NK-92 treated with Interleukin-12 subunit alpha and Interleukin-12 subunit beta, amount 100 ng/mL, for 24 hours (cell line): ENCODE results near the gene HYLS1.
A peak's percentile ranks its signal among the peaks of the same experiment; 100 is the strongest.
"Not testable (repeated sequence)": the region's sequence is repeated elsewhere in the genome, so short reads cannot be mapped to it uniquely, and the experiment has no call there.

Experiments used
- DNase-seq: peaks from one replicate; lab custom pipeline; 2025; lab: John Stamatoyannopoulos, UW

HYLS1 gene

GRCh38 chr11:125887373-125888324, at the start of gene HYLS1:
Gene HYLS1, plus strand, starts transcription at chr11:125887668. Its CDS starts 11,701 bp downstream, at chr11:125899369.
- DNase-seq: peak; percentile 5

- no peak for DNase-seq
These were observed 45.0 kb upstream of the HYLS1 start for GRCh38 chr11:125842321-125842948.

- DNase-seq: no peak
These were observed 41.3 kb upstream of the HYLS1 start for GRCh38 chr11:125846188-125846587.

- DNase-seq: not testable (repeated sequence)
These were observed 29.8 kb upstream of the HYLS1 start for GRCh38 chr11:125857670-125858069.

GRCh38 chr11:125862786-125863185, 24.7 kb upstream of the HYLS1 start:
- not testable (repeated sequence) for DNase-seq

GRCh38 chr11:125865354-125865753, 22.1 kb upstream of the HYLS1 start:
- not testable (repeated sequence) for DNase-seq

- no peak for DNase-seq
These were observed 17.9 kb upstream of the HYLS1 start for GRCh38 chr11:125869521-125869920.

- DNase-seq: peak; percentile 11
These were observed 15.9 kb upstream of the HYLS1 start for GRCh38 chr11:125871391-125872137.

- DNase-seq: no peak
These were observed 15.4 kb upstream of the HYLS1 start for GRCh38 chr11:125872138-125872491.

GRCh38 chr11:125873881-125874555, 13.4 kb upstream of the HYLS1 start:
- DNase-seq: no peak

- peak; percentile 8 for DNase-seq
These were observed 12.8 kb upstream of the HYLS1 start for GRCh38 chr11:125874556-125875124.

- DNase-seq: no peak
These were observed 6.2 kb upstream of the HYLS1 start for GRCh38 chr11:125881291-125881690.

GRCh38 chr11:125883375-125883774, 4.1 kb upstream of the HYLS1 start:
- DNase-seq: no peak

GRCh38 chr11:125886997-125887372, 483 bp upstream of the HYLS1 start:
- no peak for DNase-seq

- no peak for DNase-seq
These were observed 3.1 kb downstream of the HYLS1 start for GRCh38 chr11:125890447-125891100.

- no peak for DNase-seq
These were observed 4.6 kb downstream of the HYLS1 start for GRCh38 chr11:125892071-125892470.

- DNase-seq: no peak
These were observed 5.5 kb downstream of the HYLS1 start for GRCh38 chr11:125892994-125893393.

GRCh38 chr11:125901872-125902271, 14.4 kb downstream of the HYLS1 start:
- DNase-seq: no peak

- no peak for DNase-seq
These were observed 14.9 kb downstream of the HYLS1 start for GRCh38 chr11:125902277-125902926.

- DNase-seq: peak; percentile 82
These were observed 15.7 kb downstream of the HYLS1 start, which contains the start of gene PUS3 for GRCh38 chr11:125902927-125903710. Gene PUS3, minus strand, starts transcription at chr11:125903206. Its CDS starts 6,922 bp downstream, at chr11:125896284.
